GM19035 (cell line): Measurements from ENCODE around the gene EPB41L5.
"Not testable (repeated sequence)": the region's sequence is repeated elsewhere in the genome, so short reads cannot be mapped to it uniquely, and the experiment has no call there.

Source experiments
- ATAC-seq: cut with Tn5 transposase; IDR thresholded peaks from one replicate; pipeline ENCODE4 v1.9.1; 2021; ENCODE audit not compliant: unreplicated experiment

Gene EPB41L5

DNA sequence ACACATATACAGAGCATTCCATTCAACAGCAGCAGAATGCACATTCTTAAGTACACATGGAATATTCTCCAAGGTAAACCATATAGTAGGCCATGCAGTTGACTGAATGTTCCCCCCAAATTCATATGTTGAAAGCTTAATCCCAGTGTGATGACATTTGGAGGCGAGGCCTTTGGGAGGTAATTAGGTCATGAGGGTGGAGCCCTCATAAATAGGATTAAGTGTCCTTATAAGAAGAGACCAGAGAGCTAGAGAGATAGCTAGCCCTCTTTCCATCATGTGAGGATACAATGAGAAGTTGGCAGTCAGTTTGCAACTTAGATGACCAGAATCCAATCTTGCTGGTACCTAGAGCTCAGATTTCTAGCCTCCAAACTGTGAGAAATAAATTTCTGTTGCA, 182.7 kb downstream of the EPB41L5 start:
- no peak for ATAC-seq

DNA sequence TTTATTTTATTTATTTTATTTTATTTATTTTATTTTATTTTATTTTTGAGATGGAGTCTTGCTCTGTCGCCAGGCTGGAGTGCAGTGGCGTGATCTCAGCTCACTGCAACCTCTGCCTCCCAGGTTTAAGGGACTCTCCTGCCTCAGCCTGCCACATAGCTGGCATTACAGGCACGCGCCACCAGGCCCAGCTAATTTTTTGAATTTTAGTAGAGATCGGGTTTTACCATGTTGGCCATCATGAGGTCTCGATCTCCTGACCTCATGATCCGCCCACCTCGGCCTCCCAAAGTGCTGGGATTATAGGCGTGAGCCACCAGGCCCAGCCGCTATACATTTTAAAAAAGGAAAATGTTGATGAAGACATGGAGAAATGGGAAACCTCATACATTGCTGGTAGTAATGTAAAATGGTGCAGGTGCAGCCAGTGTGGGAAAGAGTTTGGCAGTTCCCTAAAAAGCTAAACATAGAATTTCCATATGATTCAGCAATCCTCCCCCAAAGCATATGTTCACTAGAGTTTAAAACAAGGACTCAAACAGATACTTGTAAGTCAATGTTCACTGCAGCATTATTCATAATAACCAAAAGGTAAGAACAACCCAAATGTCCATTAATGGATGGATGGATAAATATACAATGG, 187.1 kb downstream of the EPB41L5 start:
- ATAC-seq: not testable (repeated sequence)

DNA sequence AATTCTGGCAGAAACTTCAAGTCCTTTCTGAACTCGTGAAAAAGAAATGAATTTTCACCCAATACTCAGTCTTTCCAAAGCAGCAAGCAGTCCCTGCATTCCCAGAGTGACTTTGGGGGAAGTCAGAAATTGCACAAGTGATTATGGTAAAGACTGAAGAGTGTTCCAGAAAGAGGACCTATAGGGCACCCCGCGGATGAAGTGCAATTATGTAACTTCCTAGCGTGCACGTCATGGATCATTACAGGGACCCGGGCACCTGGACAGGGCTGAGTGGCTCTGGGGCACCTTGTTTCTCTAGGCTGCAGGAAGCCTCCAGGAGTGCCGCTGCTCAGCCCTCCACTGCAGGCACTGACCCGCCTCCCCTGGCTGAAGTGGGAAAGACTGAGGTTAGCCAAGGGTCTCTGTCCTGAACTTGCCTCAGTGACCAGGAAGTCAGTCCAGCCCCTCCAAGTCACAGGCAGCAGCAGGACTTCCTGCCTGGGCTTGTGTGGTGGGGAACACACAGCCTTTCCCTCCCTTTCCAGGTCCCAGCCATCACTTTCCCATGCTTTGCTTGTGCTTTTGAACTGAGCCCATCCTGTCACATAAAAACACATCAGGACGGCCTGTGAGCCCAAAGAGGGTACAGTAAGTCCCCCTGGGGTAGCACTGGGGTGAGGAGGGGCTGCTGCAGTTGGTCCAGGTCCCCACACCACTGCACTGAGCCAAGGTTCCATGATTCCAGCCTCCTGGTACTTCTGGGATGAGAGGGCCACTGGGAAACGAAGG, 190.6 kb downstream of the EPB41L5 start:
- no peak for ATAC-seq

DNA sequence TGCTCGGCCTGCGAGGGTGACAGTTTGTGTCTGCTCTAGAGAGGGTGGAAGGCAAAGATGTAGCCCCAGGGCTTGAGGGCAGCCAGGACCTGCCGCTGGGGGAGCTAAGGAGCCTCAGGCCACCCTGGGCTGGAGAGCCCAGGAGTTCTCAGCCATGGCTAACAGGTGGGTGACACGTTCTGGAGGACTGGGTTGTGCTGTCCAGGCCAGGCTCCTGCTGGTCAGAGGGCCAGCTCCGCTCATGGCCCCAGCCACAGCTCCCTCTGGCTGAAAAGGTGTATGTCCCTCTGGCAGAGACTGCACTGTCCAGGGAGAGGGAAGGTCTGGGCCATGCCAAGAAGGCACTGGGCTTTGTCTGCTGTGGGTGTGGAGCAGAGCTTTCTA, 191.1 kb downstream of the EPB41L5 start:
- ATAC-seq: no peak

DNA sequence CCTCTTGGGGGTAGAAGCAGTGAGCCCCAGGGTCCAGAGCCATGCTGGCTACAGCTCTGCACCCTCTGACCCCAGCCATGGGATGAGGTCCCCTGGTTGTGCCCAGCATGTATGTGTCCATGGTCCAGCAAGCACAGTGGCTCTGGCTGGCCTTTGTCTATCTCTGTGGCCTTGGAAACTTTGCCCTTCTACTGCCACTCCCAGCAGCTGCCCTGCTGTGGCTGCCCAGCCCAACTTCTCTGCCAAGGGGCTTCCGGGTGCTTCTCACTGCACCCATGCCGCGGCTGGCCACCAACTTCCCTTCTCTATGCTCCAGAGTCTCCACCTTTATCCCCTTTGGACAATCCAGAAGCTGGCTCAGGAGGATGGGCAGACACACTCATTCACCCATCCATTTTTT, 191.5 kb downstream of the EPB41L5 start:
- no peak for ATAC-seq

DNA sequence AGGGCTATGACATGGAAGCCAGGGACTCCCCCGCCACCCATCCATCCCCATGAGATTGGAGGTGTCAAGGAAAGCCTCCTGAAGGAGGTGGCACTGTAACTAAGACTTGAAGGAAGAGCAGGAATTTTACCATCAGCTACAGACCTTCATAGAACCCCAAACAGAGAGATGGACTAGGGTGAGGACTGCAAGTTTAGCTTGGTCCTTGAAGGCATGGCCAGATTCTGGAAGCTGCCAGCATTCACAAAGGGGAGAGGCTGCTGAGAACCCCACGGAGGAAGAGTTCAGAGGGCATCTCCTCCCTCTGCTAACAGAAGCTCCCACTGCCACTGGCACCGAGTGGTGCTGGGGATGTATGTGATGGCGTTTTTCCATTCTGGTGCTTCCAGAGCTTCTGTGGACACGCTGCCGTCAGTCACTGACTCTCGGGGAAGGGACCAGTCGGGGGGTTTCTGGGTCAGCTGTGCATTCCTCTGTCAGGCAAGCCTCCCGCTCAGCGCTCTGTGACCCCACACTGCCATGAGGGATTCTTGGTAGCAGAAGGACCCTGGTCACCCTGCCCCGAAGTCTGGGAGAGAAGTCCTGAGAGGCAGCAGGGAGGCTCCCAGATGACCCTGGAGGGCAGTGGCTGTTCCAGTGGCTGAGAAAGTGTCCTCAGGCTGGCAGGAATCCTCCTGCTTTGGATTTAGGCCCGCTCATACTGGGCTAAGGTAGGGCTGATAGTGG, 192.2 kb downstream of the EPB41L5 start:
- ATAC-seq: no peak

DNA sequence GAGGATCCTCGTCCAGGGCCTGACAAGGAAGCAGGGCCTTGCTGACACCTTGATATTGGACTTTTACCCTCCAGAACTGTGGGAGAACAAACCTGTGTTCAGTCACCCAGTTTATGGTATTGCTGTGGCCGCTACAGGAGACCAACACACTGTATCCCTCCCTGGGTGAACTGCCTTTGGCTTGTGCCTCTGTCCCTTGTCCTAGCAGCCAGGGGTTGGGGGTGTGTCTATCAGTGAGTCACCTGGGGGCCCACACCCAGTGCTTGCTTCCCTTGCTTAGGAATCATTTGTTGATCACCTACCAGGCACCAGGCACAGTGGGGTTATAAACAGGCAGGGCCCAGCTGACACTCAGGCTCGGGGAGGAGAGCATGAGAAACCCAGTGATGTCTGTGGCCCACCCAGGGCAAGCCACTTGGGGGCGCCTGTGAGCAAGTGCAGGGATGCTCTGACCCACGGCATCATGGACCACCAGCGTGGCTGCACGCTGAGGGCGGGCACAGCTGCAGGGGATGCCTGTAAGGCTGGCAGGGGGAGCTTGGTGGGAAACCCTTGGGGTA, 193.2 kb downstream of the EPB41L5 start:
- peak; percentile 52 for ATAC-seq

DNA sequence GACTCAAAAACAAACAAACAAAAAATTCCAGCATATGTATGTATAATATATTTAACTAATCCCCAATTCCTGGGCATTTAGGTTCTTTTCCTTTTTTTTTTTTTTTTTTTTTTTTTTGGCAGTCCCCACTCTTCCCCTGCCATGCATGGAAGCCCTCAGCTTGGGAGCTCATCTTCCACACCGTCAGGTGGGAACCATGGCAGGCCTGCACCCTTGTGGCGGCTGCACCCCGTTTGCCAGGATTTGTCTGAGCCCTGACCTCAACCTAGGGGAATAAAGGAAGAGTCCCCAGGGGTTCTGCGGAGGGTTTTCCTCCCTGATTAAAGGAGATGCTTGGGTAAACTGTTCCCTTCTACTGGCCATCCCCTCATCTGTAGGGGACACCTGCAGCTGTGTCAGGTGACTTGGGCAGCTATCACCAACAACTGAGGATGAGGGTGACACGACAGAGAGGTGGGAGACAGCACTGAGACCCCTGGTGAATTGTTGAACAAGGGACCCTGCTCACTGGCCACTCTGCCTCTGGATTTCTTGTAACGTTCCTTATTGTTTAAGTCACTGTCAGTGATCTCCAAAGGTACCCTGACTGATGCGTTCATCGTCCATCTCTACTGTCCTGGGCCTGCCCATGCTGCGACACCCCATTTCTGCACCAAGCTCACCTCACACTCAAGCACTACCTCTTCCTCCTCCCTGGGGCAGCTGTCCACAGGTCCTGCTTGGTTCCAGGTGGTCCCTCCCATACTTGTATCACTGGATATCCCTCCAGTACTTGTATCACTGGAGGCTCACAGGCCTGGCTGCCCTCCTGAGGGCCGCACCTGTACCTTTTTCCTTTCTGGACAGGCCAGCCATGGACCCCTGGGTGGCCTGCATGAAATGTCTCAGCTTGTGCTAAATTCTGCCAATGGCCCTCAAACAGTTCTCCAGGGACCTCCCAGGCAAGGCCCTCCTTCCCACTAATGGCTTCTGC, 195.8 kb downstream of the EPB41L5 start:
- ATAC-seq: no peak

DNA sequence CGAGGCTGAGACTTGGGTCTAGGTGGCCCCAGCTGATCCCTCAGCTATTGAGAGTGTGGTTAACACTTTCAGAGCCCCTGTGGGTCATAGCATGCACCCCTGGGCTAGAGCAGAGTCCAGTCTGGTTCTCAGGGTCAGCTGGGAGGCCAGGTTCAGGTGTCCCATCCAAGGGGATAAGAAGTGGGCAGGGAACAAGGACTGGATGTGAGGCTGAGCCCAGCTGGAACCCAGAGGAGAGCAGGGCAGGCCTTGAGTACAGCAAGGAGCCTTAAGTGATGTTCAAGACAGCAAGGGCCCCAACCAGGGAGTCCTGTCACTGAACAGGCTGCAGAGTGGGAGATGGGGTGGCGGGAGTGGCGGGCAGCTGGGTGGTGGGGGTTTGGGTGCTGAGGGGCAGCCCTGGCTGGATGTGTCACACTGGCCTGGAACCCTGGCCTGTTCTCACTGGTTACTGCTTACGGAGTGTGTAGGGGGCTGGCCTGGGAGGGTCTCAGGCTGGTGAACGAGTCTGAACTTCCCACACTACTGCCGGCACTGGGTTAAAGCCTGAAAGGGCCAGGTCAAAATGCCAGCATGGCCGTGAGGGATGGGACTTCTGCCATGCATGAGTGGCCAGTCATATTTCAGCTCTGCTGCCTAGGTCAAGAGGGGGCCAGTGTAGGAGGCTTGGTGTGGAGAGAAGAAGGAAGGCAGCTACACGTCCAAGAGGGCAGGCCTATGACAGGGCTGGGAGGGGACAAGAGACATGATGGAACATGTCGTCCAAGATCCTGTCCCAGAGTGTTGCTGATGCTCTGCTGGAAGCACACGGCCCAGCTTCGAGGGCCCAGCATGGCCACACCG, 196.8 kb downstream of the EPB41L5 start:
- ATAC-seq: no peak

DNA sequence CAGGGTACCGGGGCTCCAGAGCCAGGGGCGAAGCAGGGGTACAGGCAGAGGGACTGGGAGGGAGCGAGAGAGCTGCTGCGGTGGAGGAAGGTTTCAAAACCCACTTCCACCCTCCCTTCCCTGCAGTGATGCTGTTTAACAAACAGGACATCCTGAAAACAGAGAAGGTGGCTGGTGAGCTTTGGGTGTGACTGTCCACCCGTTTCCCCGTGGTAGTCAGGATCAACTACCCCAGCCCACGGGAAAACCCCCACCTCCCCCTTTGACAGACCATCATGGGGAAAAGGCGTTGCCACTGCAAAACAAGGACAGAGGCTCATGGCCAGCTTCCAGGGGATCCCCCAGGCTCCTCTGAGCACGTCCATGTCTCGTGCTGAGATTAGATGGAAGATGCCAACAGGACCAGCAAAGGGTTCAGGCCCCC, 197.4 kb downstream of the EPB41L5 start:
- no peak for ATAC-seq

DNA sequence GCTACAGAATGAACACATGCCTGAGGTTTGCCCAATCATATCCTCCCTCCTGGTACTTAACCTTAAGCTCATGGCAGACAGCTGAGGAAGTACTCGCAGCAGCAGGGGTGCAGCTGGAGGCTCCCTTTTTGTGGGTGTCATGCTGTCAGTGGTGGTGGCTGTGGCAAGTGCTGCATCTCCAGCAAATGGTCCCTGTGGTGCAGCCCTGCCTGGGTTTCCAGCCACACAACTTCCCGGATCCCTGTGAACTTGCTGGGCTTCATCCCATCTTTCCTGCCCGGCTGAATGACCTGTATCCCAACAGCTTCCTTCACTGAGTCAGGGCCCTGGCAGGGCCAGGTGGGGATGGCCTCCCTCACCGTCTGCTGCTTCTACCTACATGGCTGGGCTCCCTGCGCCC, 205.3 kb downstream of the EPB41L5 start:
- no peak for ATAC-seq

DNA sequence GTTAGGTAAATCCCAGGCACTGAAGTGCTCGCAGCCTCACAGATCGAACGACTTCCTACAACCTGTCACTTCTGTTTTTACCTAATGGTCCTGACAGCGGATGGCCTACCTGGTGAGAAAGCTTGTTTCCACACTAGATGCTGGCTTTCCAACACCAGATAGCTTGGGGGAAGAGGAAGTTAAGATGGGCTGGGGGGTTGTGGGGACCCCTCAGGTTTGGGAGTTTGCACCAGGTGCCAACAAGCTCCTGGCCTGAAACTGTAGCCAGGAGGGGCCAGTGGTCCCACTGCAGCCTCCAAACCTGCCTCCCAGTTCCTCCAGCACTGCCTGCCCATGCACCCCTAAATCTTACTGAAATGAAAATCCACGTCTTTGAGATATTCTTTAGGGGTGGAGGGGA, 206.4 kb downstream of the EPB41L5 start:
- no peak for ATAC-seq

DNA sequence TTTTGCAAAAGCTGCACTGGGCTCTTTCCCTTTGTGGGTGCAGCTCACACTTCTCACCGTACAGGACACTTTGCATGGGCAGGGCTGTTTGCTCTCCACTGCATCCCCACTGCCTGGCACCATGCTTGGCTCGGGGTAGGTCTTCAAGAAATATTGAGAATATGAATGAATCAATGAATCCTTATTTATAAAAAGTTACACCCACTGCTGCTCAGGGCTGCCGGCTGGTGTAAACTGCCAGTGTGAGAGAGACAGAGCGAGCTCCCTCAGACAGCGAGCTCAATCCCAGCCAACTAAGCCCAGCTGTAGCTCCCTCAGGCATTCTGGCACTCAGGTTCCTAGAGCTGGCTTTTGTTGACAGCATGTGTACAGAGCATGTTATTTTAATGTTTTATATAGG, 206.9 kb downstream of the EPB41L5 start:
- ATAC-seq: no peak

DNA sequence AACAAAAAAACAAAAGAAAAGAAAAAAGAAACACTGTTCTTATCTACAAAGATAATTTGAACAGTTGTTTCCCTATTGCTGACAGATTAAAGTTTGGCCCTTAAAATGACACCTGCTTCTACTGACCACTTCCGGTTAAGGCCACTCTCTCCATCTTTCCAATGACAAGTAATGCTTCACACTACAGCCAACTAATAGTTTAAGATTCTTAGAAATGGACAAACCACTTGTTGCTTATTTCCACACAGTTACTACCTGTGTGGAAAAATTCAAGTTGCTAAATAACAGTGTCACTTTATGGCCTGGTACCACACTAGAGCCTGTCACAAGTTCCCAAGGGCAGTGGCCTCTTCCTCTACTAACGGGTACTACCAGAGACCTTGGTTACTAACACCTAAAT, 207.9 kb downstream of the EPB41L5 start:
- ATAC-seq: no peak

DNA sequence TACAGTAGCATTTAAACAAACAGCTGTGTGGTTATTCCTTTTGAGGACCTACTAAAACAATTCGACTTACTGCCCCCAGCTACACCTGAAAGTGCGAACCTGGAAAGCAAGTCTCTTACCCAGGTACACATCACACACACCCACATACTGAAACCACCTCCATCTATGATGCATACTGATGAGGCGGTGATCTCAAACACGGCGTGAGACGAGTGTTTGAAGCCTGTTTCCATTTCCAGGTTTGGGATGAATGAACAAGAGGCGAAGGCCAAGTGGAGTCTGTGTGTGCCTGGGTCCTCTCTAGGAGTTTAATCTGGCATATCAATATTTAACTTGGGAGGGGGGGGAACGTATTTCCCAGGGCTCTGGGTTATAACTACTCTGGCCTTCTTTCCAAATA, 208.7 kb downstream of the EPB41L5 start:
- ATAC-seq: no peak

DNA sequence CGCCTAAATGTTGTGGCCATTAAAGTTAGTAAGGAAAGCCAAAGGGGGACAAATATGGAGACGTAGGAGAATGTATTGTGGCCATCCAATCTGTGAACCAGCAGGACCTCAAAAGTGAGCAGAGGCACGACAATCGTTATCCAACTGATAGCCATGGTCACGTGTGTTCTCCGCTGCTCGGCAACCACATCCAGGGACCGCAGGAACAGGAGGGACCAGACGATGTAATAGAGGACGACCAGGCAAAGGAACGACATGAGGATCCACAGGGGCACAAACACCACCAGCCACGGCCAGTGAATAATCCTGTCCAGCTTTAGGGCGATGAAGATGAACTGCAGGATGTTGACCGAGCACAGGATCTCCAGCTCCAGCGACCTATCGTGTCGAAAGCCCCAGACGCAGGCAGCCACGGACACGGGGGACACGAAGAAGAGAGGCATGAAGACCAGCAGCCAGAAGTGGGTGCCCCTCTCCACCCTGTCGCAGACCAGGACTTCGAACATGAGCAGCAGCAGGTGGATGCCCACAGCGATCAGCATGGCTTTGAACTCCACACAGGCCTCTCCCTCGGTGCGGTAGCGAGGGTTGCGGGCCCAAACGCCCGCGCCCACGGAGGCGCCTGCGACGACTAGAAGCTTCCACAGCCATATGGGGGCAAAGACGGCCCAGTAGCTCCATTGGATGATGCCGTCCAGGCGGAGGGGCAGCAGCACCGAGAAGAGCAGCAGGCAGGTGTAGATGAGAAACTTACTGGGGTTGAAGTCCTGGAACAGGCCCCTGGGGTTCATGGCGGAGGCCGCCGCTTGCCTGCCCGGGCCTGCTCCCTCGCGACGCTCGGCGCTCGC, 209.5 kb downstream of the EPB41L5 start:
- ATAC-seq: no peak

DNA sequence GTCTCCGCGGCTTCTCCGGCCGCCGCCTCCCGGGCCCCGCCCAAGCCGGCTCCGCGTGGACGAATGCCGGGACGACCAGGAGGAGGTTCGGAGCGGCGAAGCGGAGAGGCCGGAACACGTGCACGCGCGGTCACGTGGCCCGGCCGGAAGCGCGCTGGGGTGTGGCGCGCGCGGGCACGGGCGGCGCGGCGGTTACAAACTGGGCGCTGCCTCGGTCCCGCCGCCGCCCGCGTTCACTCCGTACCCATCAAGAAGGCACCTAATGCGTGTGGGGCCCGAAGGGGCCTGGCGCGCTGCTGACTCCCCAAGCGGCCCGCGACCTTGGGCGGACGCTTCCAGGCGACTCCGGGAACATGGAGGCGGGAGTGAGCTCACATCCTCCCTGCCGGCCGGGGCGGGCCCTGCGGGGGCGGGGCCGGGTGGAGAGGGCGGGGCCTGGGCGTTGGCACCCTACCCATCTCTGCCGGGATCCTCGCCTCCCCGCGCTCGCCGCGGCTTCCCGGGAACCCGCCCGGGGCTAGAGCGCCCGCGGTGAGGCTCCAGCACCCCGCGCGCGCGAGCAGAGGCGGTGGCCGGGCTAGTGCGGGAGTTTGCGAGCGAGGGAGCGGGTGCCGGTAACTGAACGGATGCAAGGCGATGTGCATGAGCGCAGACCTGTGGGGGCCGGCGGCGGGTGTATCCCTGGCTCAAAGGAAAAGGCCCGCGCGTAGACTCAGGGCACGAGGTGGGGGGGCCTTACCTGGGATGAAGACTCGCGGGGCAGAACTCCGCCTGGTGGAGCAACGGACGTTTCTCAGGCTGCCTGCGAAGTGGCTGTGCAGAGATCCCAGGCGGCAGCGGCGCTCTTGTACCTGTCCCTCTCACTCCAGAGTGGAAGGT, 210.4 kb downstream of the EPB41L5 start, which contains the start of gene TMEM185B:
Gene TMEM185B (minus strand): TSS at position 367 of the 879 bp plus-strand sequence. CDS start 424 bp downstream, outside the sequence.
- ATAC-seq: peak; percentile 91

DNA sequence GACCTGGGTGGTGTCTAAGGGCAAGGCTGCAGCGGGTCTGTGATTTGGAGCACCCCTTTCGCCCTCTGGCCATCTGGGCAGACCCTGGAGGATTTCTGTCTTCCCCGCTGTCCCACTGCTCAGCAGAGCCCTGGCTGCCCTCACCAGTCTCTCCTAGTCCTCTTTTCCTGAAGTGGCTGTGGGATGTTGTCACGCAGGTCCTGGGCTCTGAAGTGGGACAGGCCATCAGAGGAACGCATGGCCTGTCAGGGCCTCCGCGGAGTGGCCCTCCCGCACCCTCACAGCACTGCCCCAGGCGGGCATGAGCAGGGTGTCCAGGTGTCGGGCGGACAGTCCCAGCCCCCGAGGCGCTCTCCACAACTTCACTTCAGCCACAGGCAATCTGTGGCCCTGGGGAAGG, 211.4 kb downstream of the EPB41L5 start:
- ATAC-seq: no peak
